ENCODE results near the gene YJEFN3.

YJEFN3 gene

DNA sequence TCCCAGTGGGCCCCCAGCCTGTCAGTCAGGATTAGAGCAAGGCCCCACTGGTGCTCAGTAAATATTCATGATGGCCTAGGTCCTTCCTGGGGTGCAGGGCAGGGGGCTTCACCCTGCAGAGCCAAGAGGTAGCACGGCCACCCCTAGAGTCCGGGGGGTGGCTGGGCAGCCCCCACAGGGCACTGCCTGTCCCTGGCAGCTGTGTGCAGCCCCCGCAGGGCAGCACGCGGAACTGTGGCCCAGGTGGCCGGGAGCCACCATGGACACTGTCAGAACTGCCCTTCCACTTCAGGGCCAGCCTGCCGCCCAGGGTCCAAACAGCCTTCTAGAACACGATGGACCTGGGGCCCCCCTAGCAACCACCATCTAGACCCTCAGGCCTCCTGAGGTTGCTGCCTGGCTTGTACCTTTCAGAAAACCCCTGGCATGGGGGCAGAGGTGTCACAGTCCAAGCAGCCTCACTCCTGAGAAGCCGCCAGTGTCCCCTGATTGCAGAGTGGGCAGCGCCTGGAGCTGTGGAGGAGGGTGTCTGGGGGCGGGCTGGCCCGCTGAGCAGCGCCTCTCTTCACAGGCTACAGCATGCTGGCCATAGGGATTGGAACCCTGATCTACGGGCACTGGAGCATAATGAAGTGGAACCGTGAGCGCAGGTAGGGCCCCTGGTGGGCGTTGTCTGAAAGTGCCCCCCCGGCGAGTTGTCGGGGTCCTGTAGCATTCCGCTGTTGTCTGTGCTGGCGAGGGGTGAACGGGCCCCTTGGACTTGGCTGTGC lies 2.9 kb upstream of the YJEFN3 start:
- peaks cover 12% of the 10 kb centered on the region for H3K4me1 Mint-ChIP-seq
- no peak overlapping the region for H3K27ac Mint-ChIP-seq
- no peaks in the 10 kb centered on the region for H3K27me3 Mint-ChIP-seq
- DNase-seq (ENCODE audit: low spot score in 2 of 2), result no peak
- peaks cover 5% of the 10 kb centered on the region for H3K36me3 Mint-ChIP-seq
- H3K4me3 Mint-ChIP-seq, result no peak overlapping the region
- ATAC-seq (ENCODE audit: low read depth), result no peak
- H3K9me3 Mint-ChIP-seq, result no peaks in the 10 kb centered on the region

DNA sequence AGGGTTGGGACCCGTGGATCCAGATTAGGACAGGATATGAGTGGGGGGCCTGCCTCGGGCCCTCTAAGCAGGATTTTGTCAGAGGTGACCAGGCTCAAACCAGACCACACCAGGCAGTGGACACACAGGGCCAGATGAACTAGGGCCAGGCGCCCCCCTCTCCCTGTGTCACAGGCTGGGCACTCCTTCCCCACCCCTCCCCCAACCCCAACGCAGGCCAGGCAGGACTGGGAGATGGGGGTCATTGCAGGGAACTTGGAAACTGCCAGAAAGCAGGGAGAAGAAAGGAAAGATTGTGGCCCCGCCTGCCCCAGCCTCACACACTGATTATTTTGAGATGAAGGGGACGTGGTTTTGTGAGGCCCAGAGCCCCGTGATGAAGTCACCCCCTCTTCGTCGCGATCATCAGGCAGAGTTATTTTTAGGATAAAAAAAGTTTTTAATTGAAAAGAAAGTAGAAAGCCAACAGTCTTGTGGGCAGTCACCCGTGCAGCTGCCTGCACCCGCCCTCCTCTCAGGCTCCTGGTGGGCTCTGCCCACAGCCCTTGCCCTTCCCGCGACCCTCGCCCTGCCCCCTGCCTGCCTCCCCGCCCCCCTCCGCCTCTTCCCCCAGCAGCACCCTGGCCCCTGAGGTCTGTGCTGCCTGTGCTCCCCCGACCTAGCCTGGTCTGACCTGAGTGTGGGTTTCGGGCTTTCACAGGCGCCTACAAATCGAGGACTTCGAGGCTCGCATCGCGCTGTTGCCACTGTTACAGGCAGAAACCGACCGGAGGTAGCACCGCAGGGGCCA lies 1.9 kb upstream of the YJEFN3 start:
- H3K4me1 Mint-ChIP-seq, result peaks cover 9% of the 10 kb centered on the region
- no peaks in the 10 kb centered on the region for H3K9me3 Mint-ChIP-seq
- DNase-seq (ENCODE audit: low spot score in 2 of 2) (no peak), ATAC-seq (ENCODE audit: low read depth) (peak; percentile 20)
- H3K4me3 Mint-ChIP-seq, result no peak overlapping the region
- peaks cover 2% of the 10 kb centered on the region for H3K36me3 Mint-ChIP-seq
- H3K27ac Mint-ChIP-seq, result no peak overlapping the region
- H3K27me3 Mint-ChIP-seq, result no peaks in the 10 kb centered on the region

DNA sequence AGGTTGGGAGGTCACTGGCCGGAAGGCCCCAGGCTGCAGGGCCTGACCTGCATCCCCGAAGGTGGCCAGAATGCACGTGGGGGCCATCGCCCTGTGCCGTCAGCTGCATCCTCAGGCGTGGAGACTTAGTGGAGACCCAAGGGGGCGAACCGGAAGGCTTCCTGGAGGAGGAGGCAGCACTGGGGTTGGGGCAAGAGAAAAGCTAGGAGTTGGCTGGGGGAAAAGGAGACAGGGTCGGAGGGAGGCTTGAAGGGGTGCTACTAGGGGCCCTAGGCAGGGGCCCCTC lies 1.4 kb upstream of the YJEFN3 start:
- DNase-seq (ENCODE audit: low spot score in 2 of 2), result no peak
- Mint-ChIP-seq H3K4me3 (no peak overlapping the region), H3K9me3 (no peaks in the 10 kb centered on the region), H3K27me3 (no peaks in the 10 kb centered on the region), H3K36me3 (peaks cover 2% of the 10 kb centered on the region), H3K4me1 (peaks cover 12% of the 10 kb centered on the region), H3K27ac (no peak overlapping the region)
- no peak for ATAC-seq (ENCODE audit: low read depth)

DNA sequence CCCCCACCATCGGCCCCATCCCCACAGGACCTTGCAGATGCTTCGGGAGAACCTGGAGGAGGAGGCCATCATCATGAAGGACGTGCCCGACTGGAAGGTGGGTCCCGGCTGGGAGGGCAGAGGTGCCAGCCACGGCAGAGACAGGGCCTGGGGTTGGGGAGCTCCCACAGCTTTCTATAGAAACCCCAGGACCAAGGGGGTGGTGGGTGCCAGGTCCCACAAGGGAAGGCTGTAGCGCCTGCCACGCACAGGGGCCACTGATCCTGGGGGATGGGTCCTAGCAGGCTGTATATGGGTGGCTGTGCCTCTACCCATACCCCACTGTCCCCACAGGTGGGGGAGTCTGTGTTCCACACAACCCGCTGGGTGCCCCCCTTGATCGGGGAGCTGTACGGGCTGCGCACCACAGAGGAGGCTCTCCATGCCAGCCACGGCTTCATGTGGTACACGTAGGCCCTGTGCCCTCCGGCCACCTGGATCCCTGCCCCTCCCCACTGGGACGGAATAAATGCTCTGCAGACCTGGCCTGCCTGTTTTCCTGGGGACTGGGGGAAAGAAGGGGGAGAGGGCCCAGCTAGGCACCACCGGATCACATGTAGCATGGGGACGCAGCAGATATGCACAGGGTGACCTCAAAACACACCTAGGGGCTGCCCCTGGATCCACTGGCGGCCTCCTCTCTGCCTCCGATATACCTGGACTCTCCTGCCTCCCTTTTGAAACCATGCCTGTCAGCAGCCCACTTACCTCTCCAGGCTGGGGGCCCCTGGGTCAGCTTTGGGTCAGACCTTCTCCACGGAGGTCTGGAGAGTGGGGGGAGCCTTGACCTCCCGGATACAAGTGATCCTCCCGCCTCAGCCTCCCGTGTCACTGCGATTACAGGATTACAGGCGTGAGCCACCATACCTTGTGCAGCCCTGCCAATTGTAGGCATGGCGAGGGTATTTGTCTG lies 761 bp upstream of the YJEFN3 start:
- Mint-ChIP-seq H3K27me3 (no peaks in the 10 kb centered on the region), H3K4me1 (peaks cover 9% of the 10 kb centered on the region), H3K27ac (no peak overlapping the region), H3K36me3 (no peaks in the 10 kb centered on the region), H3K4me3 (no peak overlapping the region), H3K9me3 (no peaks in the 10 kb centered on the region)
- ATAC-seq (ENCODE audit: low read depth) (no peak), DNase-seq (ENCODE audit: low spot score in 2 of 2) (no peak)

DNA sequence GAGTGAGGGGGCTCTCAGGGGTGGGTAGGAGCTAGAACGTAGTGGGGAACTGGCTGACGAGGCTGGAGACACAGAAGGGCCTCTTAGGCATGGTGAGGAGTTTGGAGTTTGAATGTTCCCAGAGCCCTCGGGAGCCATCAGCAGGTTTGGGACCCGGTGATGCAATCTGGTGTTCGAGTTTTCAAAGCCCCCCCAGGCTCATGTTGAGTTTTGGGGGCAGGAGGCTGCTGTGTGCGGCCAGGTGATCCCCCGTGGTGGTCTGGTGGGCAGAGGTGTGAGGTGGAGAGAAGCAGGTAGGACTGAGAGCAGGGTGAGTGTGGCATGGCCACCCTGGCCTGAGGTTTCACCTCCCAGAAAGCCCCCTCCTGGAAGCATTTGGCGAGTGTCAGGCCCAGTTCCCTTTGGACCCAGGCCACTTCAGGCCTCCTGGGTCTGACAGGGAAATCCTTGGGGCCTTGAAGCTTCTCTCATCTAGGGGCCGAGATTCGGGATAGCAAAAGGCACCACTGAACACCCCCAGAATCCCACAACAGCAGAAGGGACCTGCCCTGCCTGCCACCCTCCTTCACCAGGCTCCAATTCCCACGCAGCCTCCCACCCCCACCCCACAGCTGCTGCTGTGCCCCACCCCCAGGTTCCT lies 1.2 kb downstream of the YJEFN3 start:
- DNase-seq (ENCODE audit: low spot score in 2 of 2), result no peak
- H3K9me3 Mint-ChIP-seq, result no peaks in the 10 kb centered on the region
- H3K4me3 Mint-ChIP-seq, result no peak overlapping the region
- no peaks in the 10 kb centered on the region for H3K36me3 Mint-ChIP-seq
- peak overlapping the region; percentile 53 for H3K27ac Mint-ChIP-seq
- no peaks in the 10 kb centered on the region for H3K27me3 Mint-ChIP-seq
- no peak for ATAC-seq (ENCODE audit: low read depth)
- peaks cover 7% of the 10 kb centered on the region for H3K4me1 Mint-ChIP-seq

DNA sequence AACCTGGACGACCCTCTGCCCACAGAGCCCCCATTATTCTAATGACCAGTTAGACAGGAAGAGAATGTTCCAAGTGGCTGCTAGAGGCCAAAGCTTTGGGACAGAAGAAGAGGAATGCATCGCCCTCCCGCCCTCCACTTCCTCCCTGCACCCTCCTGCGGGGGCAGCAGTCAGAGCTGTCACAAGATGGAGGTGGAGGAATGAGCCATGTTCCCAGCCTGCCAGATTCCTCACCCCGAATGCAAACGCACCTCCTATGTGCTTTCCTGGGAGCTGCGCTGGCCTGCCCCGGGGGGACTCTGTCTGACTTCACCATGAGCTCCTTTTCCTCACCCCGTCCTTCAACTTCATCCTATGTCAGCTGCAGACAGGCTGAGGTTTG lies 1.7 kb downstream of the YJEFN3 start:
- ATAC-seq (ENCODE audit: low read depth), result no peak
- no peak for DNase-seq (ENCODE audit: low spot score in 2 of 2)
- H3K9me3 Mint-ChIP-seq, result no peaks in the 10 kb centered on the region
- H3K36me3 Mint-ChIP-seq, result no peaks in the 10 kb centered on the region
- H3K4me1 Mint-ChIP-seq, result peaks cover 7% of the 10 kb centered on the region
- no peak overlapping the region for H3K27ac Mint-ChIP-seq
- H3K4me3 Mint-ChIP-seq, result no peak overlapping the region
- no peaks in the 10 kb centered on the region for H3K27me3 Mint-ChIP-seq

DNA sequence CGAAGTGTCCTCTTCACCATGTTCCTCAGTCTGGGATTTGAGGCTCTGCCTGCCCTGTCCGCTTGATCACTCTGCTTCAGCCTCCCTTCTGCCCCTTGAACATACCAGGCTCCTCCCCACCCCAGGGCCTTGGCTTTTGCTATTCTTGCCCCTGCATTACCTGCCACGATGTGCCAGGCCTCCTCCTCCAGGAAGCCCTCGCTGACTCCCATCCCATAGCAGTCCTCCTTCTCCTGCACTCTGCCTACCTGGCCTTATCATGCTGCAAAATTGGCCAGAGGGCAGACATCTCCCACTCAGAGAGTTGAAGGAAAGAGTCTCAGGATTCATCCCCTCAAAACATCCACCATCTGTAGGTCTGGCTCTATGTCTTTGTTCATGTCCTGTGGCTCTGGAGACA lies 2.2 kb downstream of the YJEFN3 start:
- no peak for DNase-seq (ENCODE audit: low spot score in 2 of 2)
- Mint-ChIP-seq H3K36me3 (no peaks in the 10 kb centered on the region), H3K4me3 (no peak overlapping the region), H3K27me3 (no peaks in the 10 kb centered on the region), H3K27ac (peak overlapping the region; percentile 25), H3K9me3 (no peaks in the 10 kb centered on the region), H3K4me1 (peaks cover 7% of the 10 kb centered on the region)
- ATAC-seq (ENCODE audit: low read depth), result no peak

DNA sequence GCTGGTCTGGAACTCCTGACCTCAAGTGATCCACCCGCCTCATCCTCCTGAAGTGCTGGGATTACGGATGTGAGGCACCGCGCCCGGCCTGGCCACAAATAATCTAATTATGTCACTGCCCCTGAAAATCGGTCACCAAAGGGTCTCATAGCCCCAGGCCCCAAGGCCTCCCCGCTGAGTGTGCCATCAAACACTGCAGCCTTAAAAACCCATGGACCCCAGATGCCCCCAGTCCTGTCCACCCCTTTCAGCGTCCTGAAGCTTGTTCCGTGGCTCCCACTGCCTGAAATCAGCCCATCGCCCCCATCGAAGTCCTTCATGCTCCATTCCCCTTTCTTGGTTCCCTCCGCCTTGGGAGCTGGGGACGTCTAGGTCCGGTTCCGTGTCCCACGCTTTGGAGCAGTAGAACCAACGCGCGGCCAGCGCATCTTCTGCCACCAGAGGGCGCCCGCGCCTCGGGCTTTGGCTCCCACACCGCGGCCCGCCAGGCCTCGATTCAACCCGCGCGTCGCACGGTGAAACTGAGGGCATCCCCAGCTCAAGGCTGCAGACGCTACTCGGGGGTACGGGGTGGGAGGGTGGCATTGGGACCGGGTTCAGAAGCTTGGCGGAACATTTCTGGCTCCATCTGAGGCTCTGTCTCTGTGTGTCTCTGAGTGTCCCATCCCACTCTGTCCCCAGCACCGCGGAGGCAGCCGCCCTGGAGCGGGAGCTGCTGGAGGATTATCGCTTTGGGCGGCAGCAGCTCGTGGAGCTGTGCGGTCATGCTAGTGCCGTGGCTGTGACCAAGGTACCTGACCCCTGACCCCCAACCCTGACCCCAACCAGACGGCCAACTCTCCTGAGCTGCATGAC lies 3.5 kb downstream of the YJEFN3 start:
- Mint-ChIP-seq H3K4me1 (peaks cover 7% of the 10 kb centered on the region), H3K27ac (peak overlapping the region; percentile 26), H3K4me3 (no peak overlapping the region), H3K27me3 (no peaks in the 10 kb centered on the region), H3K9me3 (no peaks in the 10 kb centered on the region), H3K36me3 (no peaks in the 10 kb centered on the region)
- DNase-seq (ENCODE audit: low spot score in 2 of 2), result peak; percentile 88 to 96
- ATAC-seq (ENCODE audit: low read depth), result peak; percentile 93

DNA sequence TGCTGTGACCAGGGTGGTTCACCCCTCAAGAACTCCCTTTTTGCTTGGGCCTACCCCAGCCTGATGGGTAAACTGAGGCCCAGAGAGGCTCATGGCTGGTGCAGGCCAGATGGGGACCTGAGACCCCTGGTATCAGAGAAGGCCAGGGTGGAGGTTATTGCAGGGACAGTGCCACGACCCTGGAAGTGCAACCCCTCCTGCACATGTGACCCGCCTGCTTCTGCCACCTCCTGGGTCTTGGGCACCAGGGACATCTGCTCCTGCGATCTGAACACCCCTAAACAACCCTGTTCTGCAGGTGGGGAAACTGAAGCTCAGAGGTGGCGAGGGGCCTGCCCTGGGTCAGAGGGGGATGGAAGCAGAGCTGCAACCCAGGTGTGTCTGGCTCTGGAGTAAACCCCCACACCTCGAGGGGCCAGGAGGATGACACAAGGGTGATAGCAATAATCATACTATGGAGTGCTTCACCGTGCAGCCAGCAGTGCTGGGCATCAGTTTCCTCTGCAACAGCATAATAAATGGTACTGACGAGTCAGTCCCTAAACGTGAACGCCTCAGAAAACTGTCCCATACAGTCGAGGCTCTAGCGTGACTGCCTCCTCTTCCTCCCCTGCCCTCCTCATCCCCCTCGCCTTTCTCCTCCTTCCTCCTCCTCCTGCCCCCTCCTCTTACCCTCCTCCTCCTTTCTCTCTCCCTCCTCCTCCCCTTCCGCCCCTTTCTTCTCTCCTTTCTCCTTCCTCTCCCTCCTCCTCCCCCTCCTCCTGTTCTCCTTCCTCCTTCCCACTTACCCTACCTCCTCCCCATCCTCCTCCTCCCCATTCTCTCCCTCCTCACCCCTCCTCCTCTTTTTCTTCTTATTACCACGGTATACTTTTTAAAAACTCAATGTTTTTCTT lies 4.3 kb downstream of the YJEFN3 start:
- Mint-ChIP-seq H3K27ac (no peak overlapping the region), H3K27me3 (peaks cover 2% of the 10 kb centered on the region), H3K9me3 (no peaks in the 10 kb centered on the region), H3K36me3 (no peaks in the 10 kb centered on the region), H3K4me1 (peaks cover 10% of the 10 kb centered on the region), H3K4me3 (no peak overlapping the region)
- DNase-seq (ENCODE audit: low spot score in 2 of 2) (no peak), ATAC-seq (ENCODE audit: low read depth) (no peak)

DNA sequence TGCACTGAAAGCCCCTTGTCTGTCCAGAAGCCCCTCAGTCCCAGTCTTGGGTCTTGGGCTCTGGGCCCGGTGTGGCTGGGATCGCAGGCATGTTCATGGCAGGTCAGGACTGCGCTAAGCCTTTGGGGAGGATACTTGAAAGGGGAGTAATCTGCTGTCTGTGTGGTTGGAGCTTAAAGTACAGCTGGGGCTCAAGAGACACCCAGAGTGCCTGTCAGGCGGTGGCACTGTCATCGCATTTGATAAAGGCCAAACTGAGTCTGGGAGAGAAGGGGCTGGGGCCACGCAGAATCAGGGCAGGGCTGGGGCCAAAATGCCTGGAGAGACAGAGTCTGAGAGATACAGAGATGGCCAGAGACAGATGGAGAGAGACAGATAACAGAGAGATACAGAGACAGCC lies 5.1 kb downstream of the YJEFN3 start:
- no peak for DNase-seq (ENCODE audit: low spot score in 2 of 2)
- Mint-ChIP-seq H3K4me1 (peaks cover 15% of the 10 kb centered on the region), H3K27me3 (peaks cover 6% of the 10 kb centered on the region), H3K4me3 (no peak overlapping the region), H3K27ac (no peak overlapping the region), H3K9me3 (no peaks in the 10 kb centered on the region), H3K36me3 (no peaks in the 10 kb centered on the region)
- ATAC-seq (ENCODE audit: low read depth), result no peak

DNA sequence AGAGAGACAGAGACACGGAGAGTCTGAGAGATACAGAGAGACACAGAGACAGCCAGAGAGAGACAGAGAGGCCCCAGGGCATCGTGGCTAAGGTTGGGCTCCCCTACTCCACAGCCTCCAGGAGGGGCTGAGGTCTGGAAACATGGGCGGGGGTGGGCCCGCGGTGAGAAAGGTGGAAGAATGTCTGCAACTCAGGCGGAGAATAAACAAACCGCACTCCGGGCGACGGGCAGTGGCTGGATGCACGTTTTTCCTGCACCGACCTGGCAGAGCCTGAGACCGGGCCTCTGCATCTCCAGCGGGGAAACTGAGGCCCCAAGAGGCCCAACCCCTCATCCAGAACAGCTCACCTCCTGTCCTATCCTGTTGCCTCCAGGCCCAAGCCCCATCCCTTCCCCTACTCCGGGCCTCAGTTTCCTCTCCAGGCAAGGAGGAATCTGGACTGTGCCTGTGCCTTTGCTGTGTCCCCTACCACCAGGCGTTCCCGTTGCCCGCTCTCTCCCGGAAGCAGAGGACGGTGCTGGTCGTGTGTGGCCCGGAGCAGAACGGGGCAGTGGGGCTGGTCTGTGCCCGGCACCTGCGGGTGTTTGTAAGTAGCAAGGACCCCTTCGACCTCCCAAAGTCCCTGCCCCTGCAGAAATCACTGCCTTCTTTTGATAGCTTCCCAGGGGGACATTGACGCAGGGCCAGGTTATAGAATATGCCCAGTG lies 6.0 kb downstream of the YJEFN3 start:
- Mint-ChIP-seq H3K27ac (no peak overlapping the region), H3K4me1 (peaks cover 17% of the 10 kb centered on the region), H3K9me3 (no peaks in the 10 kb centered on the region), H3K27me3 (peaks cover 8% of the 10 kb centered on the region), H3K36me3 (no peaks in the 10 kb centered on the region), H3K4me3 (no peak overlapping the region)
- ATAC-seq (ENCODE audit: low read depth), result no peak
- DNase-seq (ENCODE audit: low spot score in 2 of 2), result no peak
